H1 (cell line): ENCODE results near the gene GABRD. TPM values are rescaled to one million over a fixed set of nuclear protein-coding genes. Genes with fewer than 3 reads are reported as not detected.

Experiments used
- CTCF ChIA-PET: fragments of 300-600 bp; sonication (Branson Sonifier 250); formaldehyde crosslinking; loops from one replicate; lab custom pipeline; 2021; ENCODE audit not compliant: partially characterized antibody; lab: Charles Lee
- POLR2A ChIA-PET: fragments of 300-600 bp; sonication (Branson Sonifier 250); formaldehyde crosslinking; loops from one replicate; lab custom pipeline; 2021; ENCODE audit warnings: inconsistent platforms; ENCODE audit not compliant: partially characterized antibody; lab: Charles Lee
- DNase-seq, 2 experiments: peaks; one replicate each; pipeline versions ENCODE4 v3.0.0 to v3.0.0-alpha.2; 2010 to 2022; ENCODE audit warnings: low spot score in 2 of 2, low read depth in 1 of 2, mixed read lengths in 1 of 2
- FAIRE-seq: peaks from 2 replicates; lab custom pipeline; 2011; peaks lifted over from hg19 to GRCh38; lab: Jason Lieb, UNC
- H2AFZ ChIP-seq: 2 replicates; pipeline ENCODE4 v1.8.1; 2012; ENCODE audit warnings: low read length, inconsistent platforms
- H2AK5ac ChIP-seq: 2 replicates; pipeline ENCODE4 v1.6.1; 2013; ENCODE audit warnings: low read depth, low read length
- H2BK120ac ChIP-seq: replicated peaks from 2 replicates; pipeline ENCODE3; 2013; ENCODE audit warnings: low read depth, low read length, inconsistent platforms
- H2BK12ac ChIP-seq: 2 replicates; pipeline ENCODE4 v1.6.1; 2013; ENCODE audit warnings: low read depth, low read length
- H2BK15ac ChIP-seq: 2 replicates; pipeline ENCODE4 v1.6.1; 2013; ENCODE audit warnings: low read length
- H2BK20ac ChIP-seq: 2 replicates; pipeline ENCODE4 v1.6.1; 2013; ENCODE audit warnings: low read length
- H2BK5ac ChIP-seq: 2 replicates; pipeline ENCODE4 v1.6.1; 2013; ENCODE audit warnings: low read depth, low read length
- H3K14ac ChIP-seq: 2 replicates; pipeline ENCODE4 v1.6.1; 2013; ENCODE audit warnings: inconsistent platforms; ENCODE audit not compliant: insufficient read length
- H3K18ac ChIP-seq: 2 replicates; pipeline ENCODE4 v1.6.1; 2013; ENCODE audit warnings: low read length; ENCODE audit errors: extremely low read depth
- H3K23ac ChIP-seq: 2 replicates; pipeline ENCODE4 v1.6.1; 2013; ENCODE audit warnings: inconsistent platforms; ENCODE audit not compliant: insufficient read length
- H3K23me2 ChIP-seq: 2 replicates; pipeline ENCODE4 v1.6.1; 2013; ENCODE audit warnings: low read depth, low read length
- H3K27ac ChIP-seq: 2 replicates; pipeline ENCODE4 v1.6.1; 2011; ENCODE audit warnings: low read depth, low read length, inconsistent platforms
- H3K27me3 ChIP-seq, 4 experiments: replicated peaks in 1 of 4; 1 replicate in 1 of 4; 2 replicates in 3 of 4; pipeline versions ENCODE4 v1.6.1 to v1.8.1; 2011 to 2013; ENCODE audit warnings: low read length in 3 of 4, mild to moderate bottlenecking in 3 of 4, inconsistent platforms in 2 of 4, mixed read lengths in 2 of 4, moderate library complexity in 1 of 4; ENCODE audit not compliant: control insufficient read depth in 3 of 4, insufficient read depth in 3 of 4; ENCODE audit errors: extremely low read depth in 1 of 4
- H3K36me3 ChIP-seq, 4 experiments: 2 replicates each; pipeline versions ENCODE4 v1.6.1 to v1.8.1; 2011 to 2013; ENCODE audit warnings: mild to moderate bottlenecking in 4 of 4, low read length in 3 of 4, moderate library complexity in 2 of 4, control low read depth in 1 of 4, inconsistent platforms in 1 of 4; ENCODE audit not compliant: insufficient read depth in 4 of 4, control insufficient read depth in 2 of 4
- H3K4ac ChIP-seq: replicated peaks from 2 replicates; pipeline ENCODE3; 2013; ENCODE audit warnings: low read length, low read depth, mixed read lengths, inconsistent platforms; ENCODE audit not compliant: insufficient read length
- H3K4me1 ChIP-seq, 4 experiments: replicated peaks in 1 of 4; 1 replicate in 1 of 4; 2 replicates in 3 of 4; pipeline versions ENCODE4 v1.6.1 to v1.8.1; 2011 to 2013; ENCODE audit warnings: low read length in 3 of 4, inconsistent platforms in 2 of 4, mixed read lengths in 1 of 4; ENCODE audit not compliant: insufficient read depth in 4 of 4, control insufficient read depth in 3 of 4
- H3K4me2 ChIP-seq, 2 experiments: 2 replicates each; pipeline versions ENCODE4 v1.6.1 to v1.8.1; 2011 to 2013; ENCODE audit warnings: low read depth in 2 of 2, low read length in 2 of 2, control low read depth in 1 of 2, inconsistent platforms in 1 of 2, mild to moderate bottlenecking in 1 of 2; ENCODE audit not compliant: insufficient read depth in 1 of 2
- H3K4me3 ChIP-seq, 4 experiments: fragments of 200-600, 300-600 bp in 1 of 4; sonication (generic), shearing (Covaris generic), sonication (Bioruptor Twin) in 1 of 4; 2 replicates each; pipeline versions ENCODE4 v1.5.1 to v1.8.1; 2011 to 2016; ENCODE audit warnings: low read length in 4 of 4, low read depth in 3 of 4, control low read depth in 2 of 4, inconsistent platforms in 2 of 4, mild to moderate bottlenecking in 2 of 4, mixed read lengths in 1 of 4, moderate library complexity in 1 of 4; ENCODE audit not compliant: insufficient read depth in 2 of 4; ENCODE audit errors: extremely low read depth in 1 of 4
- H3K56ac ChIP-seq: replicated peaks from 2 replicates; pipeline ENCODE3; 2013; ENCODE audit warnings: low read depth, mild to moderate bottlenecking, mixed read lengths, low read length, inconsistent platforms; ENCODE audit not compliant: insufficient read length
- H3K79me1 ChIP-seq: 2 replicates; pipeline ENCODE4 v1.6.1; 2013; ENCODE audit warnings: low read depth, low read length, control low read depth
- H3K79me2 ChIP-seq, 2 experiments: 2 replicates each; pipeline versions ENCODE4 v1.6.1 to v1.8.1; 2012 to 2013; ENCODE audit warnings: low read length in 2 of 2, mild to moderate bottlenecking in 2 of 2, inconsistent platforms in 1 of 2; ENCODE audit not compliant: insufficient read depth in 2 of 2, control insufficient read depth in 1 of 2
- H3K9ac ChIP-seq, 4 experiments: replicated peaks in 1 of 4; 1 replicate in 1 of 4; 2 replicates in 3 of 4; pipeline versions ENCODE4 v1.6.1 to v1.8.1; 2011 to 2013; ENCODE audit warnings: low read depth in 3 of 4, low read length in 3 of 4, control low read depth in 2 of 4, mild to moderate bottlenecking in 2 of 4, moderate library complexity in 2 of 4, inconsistent platforms in 1 of 4; ENCODE audit errors: extremely low read depth in 1 of 4
- H3K9me3 ChIP-seq, 2 experiments: 2 replicates each; pipeline versions ENCODE4 v1.6.1 to v1.8.1; 2012 to 2013; ENCODE audit warnings: mild to moderate bottlenecking in 2 of 2, moderate library complexity in 2 of 2, control low read depth in 1 of 2, inconsistent platforms in 1 of 2, low read depth in 1 of 2, low read length in 1 of 2, mixed read lengths in 1 of 2; ENCODE audit not compliant: insufficient read depth in 2 of 2
- H4K20me1 ChIP-seq, 2 experiments: replicated peaks in 1 of 2; 2 replicates each; pipeline versions ENCODE3 to v1.8.1; 2011 to 2013; ENCODE audit warnings: inconsistent platforms in 2 of 2, low read length in 2 of 2, mild to moderate bottlenecking in 1 of 2; ENCODE audit not compliant: insufficient read depth in 2 of 2, control insufficient read depth in 1 of 2
- H4K5ac ChIP-seq: 2 replicates; pipeline ENCODE4 v1.6.1; 2013; ENCODE audit warnings: low read length, low read depth, mixed read lengths, inconsistent platforms; ENCODE audit not compliant: insufficient read length
- H4K8ac ChIP-seq: 2 replicates; pipeline ENCODE4 v1.8.0; 2013; ENCODE audit warnings: mild to moderate bottlenecking, moderate library complexity, low read length, inconsistent platforms; ENCODE audit not compliant: insufficient read depth; ENCODE audit errors: extremely low read depth
- H4K91ac ChIP-seq: replicated peaks from 2 replicates; pipeline ENCODE3; 2013; ENCODE audit warnings: low read length, mixed read lengths, inconsistent platforms; ENCODE audit not compliant: insufficient read length
- ASH2L ChIP-seq: fragments of 200-600, 300-600 bp; sonication (generic); IDR thresholded peaks from one replicate; pipeline ENCODE4 v1.7.1; 2017; ENCODE audit warnings: low read length
- EZH2 ChIP-seq: fragments of 200-600 bp; sonication (generic); IDR thresholded peaks from 2 replicates; pipeline ENCODE4 v1.7.1; 2012; ENCODE audit warnings: low read depth, mild to moderate bottlenecking, moderate library complexity, low read length, inconsistent platforms; ENCODE audit not compliant: severe bottlenecking
- JUN ChIP-seq: IDR thresholded peaks from 2 replicates; pipeline ENCODE4 v1.6.1; 2011; ENCODE audit warnings: low read depth, mild to moderate bottlenecking, improper control_type of control experiment, low read length
- NRF1 ChIP-seq: IDR thresholded peaks from 2 replicates; pipeline ENCODE4 v1.6.1; 2011; ENCODE audit warnings: mild to moderate bottlenecking, low read depth, low read length, improper control_type of control experiment
- RAD21 ChIP-seq, 2 experiments: IDR thresholded peaks in 1 of 2; conservative IDR thresholded peaks in 1 of 2; 2 replicates each; pipeline ENCODE4 v1.6.1; 2011; ENCODE audit warnings: low read depth in 2 of 2, low read length in 2 of 2, improper control_type of control experiment in 1 of 2, inconsistent platforms in 1 of 2, mild to moderate bottlenecking in 1 of 2, moderate library complexity in 1 of 2
- RBBP5 ChIP-seq: IDR thresholded peaks from 2 replicates; pipeline ENCODE4 v1.7.1; 2012; ENCODE audit warnings: low read depth, mild to moderate bottlenecking, inconsistent platforms, low read length, moderate library complexity, borderline replicate concordance
- RNF2 ChIP-seq: fragments of 200-900, 300-1000 bp; sonication (generic); IDR thresholded peaks from 2 replicates; pipeline ENCODE4 v1.7.1; 2016; ENCODE audit warnings: borderline replicate concordance, low read depth, mild to moderate bottlenecking, antibody characterized with exemption, low read length; ENCODE audit not compliant: poor library complexity, severe bottlenecking; ENCODE audit errors: missing control alignments
- SAP30 ChIP-seq: fragments of 300-600 bp; sonication (generic); IDR thresholded peaks from 2 replicates; pipeline ENCODE4 v1.7.1; 2012; ENCODE audit warnings: low read length, moderate library complexity, mild to moderate bottlenecking, inconsistent platforms; ENCODE audit not compliant: insufficient read depth, insufficient replicate concordance
- SIN3A ChIP-seq, 2 experiments: IDR thresholded peaks in 1 of 2; conservative IDR thresholded peaks in 1 of 2; 2 replicates each; pipeline ENCODE4 v1.6.1; 2011 to 2012; ENCODE audit warnings: low read length in 2 of 2, improper control_type of control experiment in 1 of 2, low read depth in 1 of 2, mild to moderate bottlenecking in 1 of 2
- SP2 ChIP-seq: IDR thresholded peaks from 2 replicates; pipeline ENCODE4 v1.6.1; 2012; ENCODE audit warnings: mild to moderate bottlenecking, low read length, inconsistent platforms
- SRF ChIP-seq: IDR thresholded peaks from 2 replicates; pipeline ENCODE4 v1.6.1; 2011; ENCODE audit warnings: mild to moderate bottlenecking, low read depth, low read length, moderate library complexity
- TBP ChIP-seq: IDR thresholded peaks from 2 replicates; pipeline ENCODE4 v1.6.1; 2011; ENCODE audit warnings: low read depth, low read length, improper control_type of control experiment
- TCF12 ChIP-seq: IDR thresholded peaks from 2 replicates; pipeline ENCODE4 v1.6.1; 2011; ENCODE audit warnings: low read depth, mild to moderate bottlenecking, low read length
- WGBS, 2 experiments: shearing (Covaris generic) in 1 of 2; methylation state at CpG; one replicate each; pipeline versions ENCODE4 v1.1.6 to v1.1.7; 2013 to 2015; ENCODE audit warnings: low lambda C conversion rate in 2 of 2, mixed read lengths in 2 of 2, inconsistent platforms in 1 of 2, low coverage in 1 of 2, missing lambda C conversion rate in 1 of 2; ENCODE audit not compliant: insufficient replicate concordance in 2 of 2, insufficient coverage in 1 of 2, insufficient read length in 1 of 2; ENCODE audit errors: extremely low coverage in 1 of 2, missing lambda C conversion rate in 1 of 2; 5-methylcytosine and 5-hydroxymethylcytosine counted together
- polyA plus RNA-seq, 7 experiments: library from polyadenylated mRNA; depleted of rRNA in 3 of 7; stranded (reverse) in 5 of 7; unstranded in 2 of 7; fragments of >200 nt in 5 of 7; fragments of 200-250 nt in 2 of 7; gene quantifications; 1 replicate in 5 of 7; 2 replicates in 1 of 7; 4 replicates in 1 of 7; pipeline versions ENCODE4 v1.2.1 to v1.2.3, GENCODE V29; 2011 to 2013; ENCODE audit warnings: missing spikeins in 2 of 7, mixed read lengths in 2 of 7
- total RNA-seq: library from RNA; stranded (reverse); fragmentation: NEBNext Ultra II Directional; extraction: Animal tissue kit (Norgen Biotek cat#: 25700); gene quantifications from 2 replicates; pipeline ENCODE4 v1.2.1, GENCODE V29; 2021

The GABRD gene
- total and polyA plus RNA-seq, 2 of the 8 experiments (the other 6 are each of a cell fraction or from before 2014, with no cell fraction given), result 1.8 to 3.0 TPM

DNA sequence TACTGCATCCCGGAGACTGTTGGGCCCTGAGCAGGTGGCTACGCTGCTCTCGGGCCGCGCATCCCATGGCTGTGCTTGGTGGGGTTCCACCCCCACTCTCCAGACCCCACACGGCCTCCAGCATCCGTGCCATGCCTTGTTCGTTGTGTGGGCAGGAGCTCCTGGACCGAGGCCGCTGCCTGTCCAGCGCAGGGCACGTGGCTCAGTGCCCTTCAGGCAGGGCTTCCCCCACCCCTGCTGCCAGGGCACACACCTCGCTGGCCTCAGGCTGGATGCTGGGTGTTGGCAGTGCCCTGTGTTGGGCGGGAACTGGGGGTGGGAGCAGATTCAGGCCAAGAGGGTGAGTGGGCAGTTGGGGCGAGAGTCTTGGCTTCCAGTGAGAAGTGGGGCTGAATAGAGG is 40.9 kb downstream of the GABRD start:
- H2BK20ac ChIP-seq, result no peak overlapping the region
- no peak overlapping the region for H2BK120ac ChIP-seq
- no peak overlapping the region for H3K23ac ChIP-seq
- H3K36me3 ChIP-seq, result peaks cover 3 to 24% (median 18%) of the 10 kb centered on the region in 4 experiments; a peak in 5 of 8 replicates
- no peak overlapping the region for H4K91ac ChIP-seq
- peaks cover 0 to 11% of the 10 kb centered on the region in 2 experiments; a peak in 2 of 4 replicates for H3K79me2 ChIP-seq
- no peak overlapping the region for H2BK5ac ChIP-seq
- H4K20me1 ChIP-seq, result peaks cover 0 to 10% of the 10 kb centered on the region in 2 experiments
- H4K5ac ChIP-seq, result no peak overlapping the region
- no peaks in the 10 kb centered on the region for H3K9me3 ChIP-seq
- H3K4me1 ChIP-seq, result no peaks in the 10 kb centered on the region
- ChIA-PET CTCF (interaction anchor here (0.6 to 1.1 kb wide), 4 partner anchors 11 to 116 kb away, joined by 3 to 4 read pairs (median 3); no protein-coding TSS in a partner anchor), POLR2A (no interaction called here)
- no peak overlapping the region for H3K18ac ChIP-seq
- H3K4me3 ChIP-seq, result no peak overlapping the region
- DNase-seq (no peak), FAIRE-seq (no peak)
- H2AK5ac ChIP-seq, result no peak overlapping the region
- no peaks in the 10 kb centered on the region for H3K27me3 ChIP-seq
- no peak overlapping the region for H3K9ac ChIP-seq
- H3K23me2 ChIP-seq, result no peaks in the 10 kb centered on the region
- no peak overlapping the region for H3K14ac ChIP-seq
- H2AFZ ChIP-seq, result no peak overlapping the region
- H3K4me2 ChIP-seq, result no peak overlapping the region
- no peak overlapping the region for H2BK12ac ChIP-seq
- no peak overlapping the region for H3K27ac ChIP-seq
- TF ChIP-seq JUN (no peak), RAD21 (IDR thresholded peaks at IDR 0.05 in 1 of 2, conservative IDR thresholded peaks at IDR 0.05 in 1 of 2; ENCODE audit: low read depth in 2 of 2, low read length in 2 of 2) (no peak), TCF12 (no peak), SRF (no peak), SAP30 (no peak), EZH2 (no peak), SP2 (no peak), NRF1 (no peak), RNF2 (no peak), SIN3A (conservative IDR thresholded peaks at IDR 0.05 in 1 of 2, IDR thresholded peaks at IDR 0.05 in 1 of 2; ENCODE audit: low read depth in 1 of 2, low read length in 2 of 2) (no peak), ASH2L (no peak), TBP (no peak), RBBP5 (no peak)
- H3K56ac ChIP-seq, result no peak overlapping the region
- H4K8ac ChIP-seq, result no peak overlapping the region
- H2BK15ac ChIP-seq, result no peak overlapping the region
- H3K4ac ChIP-seq, result no peak overlapping the region
- peaks cover 7% of the 10 kb centered on the region for H3K79me1 ChIP-seq
- 92% methylated on average over 14 of the region's 15 CpGs; no CpG with 5 or more reads in 1 of the 2 experiments for WGBS, 2 experiments
